Calu3 (cell line): Measurements from ENCODE around the gene FRAS1. TPM values are rescaled to one million over a fixed set of nuclear protein-coding genes. Genes with fewer than 3 reads are reported as not detected.

ENCODE experiments used
- BruUV-seq: library from RNA; stranded (reverse); fragments of 400-500 nt; replicated peaks from 2 replicates; lab custom pipeline; 2021; lab: Mats Ljungman, UMichigan
- CTCF ChIA-PET: fragments of 300-600 bp; sonication (Branson Sonifier 250); formaldehyde crosslinking; loops from one replicate; lab custom pipeline; 2022; ENCODE audit warnings: antibody characterized with exemption; lab: Charles Lee
- DNase-seq: peaks from one replicate; pipeline ENCODE4 v3.0.0; 2022
- H3K27ac Mint-ChIP-seq: one replicate; pipeline ENCODE4 v1.8.0; 2022; ENCODE audit warnings: mixed read lengths; ENCODE audit not compliant: unreplicated experiment
- H3K27me3 Mint-ChIP-seq: one replicate; pipeline ENCODE4 v1.8.0; 2022; ENCODE audit warnings: mixed read lengths; ENCODE audit not compliant: unreplicated experiment
- H3K36me3 Mint-ChIP-seq: one replicate; pipeline ENCODE4 v1.8.0; 2022; ENCODE audit warnings: mild to moderate bottlenecking, moderate library complexity, mixed read lengths; ENCODE audit not compliant: insufficient read depth, unreplicated experiment
- H3K4me1 Mint-ChIP-seq: one replicate; pipeline ENCODE4 v1.8.0; 2022; ENCODE audit warnings: mild to moderate bottlenecking, low read depth, mixed read lengths; ENCODE audit not compliant: unreplicated experiment
- H3K4me3 Mint-ChIP-seq: one replicate; pipeline ENCODE4 v1.8.0; 2022; ENCODE audit warnings: mild to moderate bottlenecking, low read depth, moderate library complexity, mixed read lengths; ENCODE audit not compliant: unreplicated experiment
- H3K9me3 Mint-ChIP-seq: one replicate; pipeline ENCODE4 v1.8.0; 2022; ENCODE audit warnings: low read depth, mixed read lengths; ENCODE audit not compliant: unreplicated experiment
- CTCF ChIP-seq: fragments of 200-600 bp; IDR thresholded peaks from one replicate; pipeline ENCODE4 v1.8.0; 2022; ENCODE audit warnings: antibody characterized with exemption; ENCODE audit not compliant: unreplicated experiment
- intact Hi-C: fragments of 100-400 bp; cut with micrococcal nuclease; formaldehyde crosslinking; loops from one replicate; pipeline ENCODE4 v1.10.0; 2022; ENCODE audit not compliant: unreplicated experiment
- total RNA-seq: library from RNA; stranded (reverse); gene quantifications from 2 replicates; pipeline ENCODE4 v1.2.3, GENCODE V29; 2022

The FRAS1 gene
- total RNA-seq, 1 experiment from 2014 or later: 29.4 TPM

GRCh38 chr4:78527103-78527502 is 470.0 kb downstream of the FRAS1 start:
- intact Hi-C loops: no loop called here
- no peak for TF ChIP-seq CTCF
- Mint-ChIP-seq H3K9me3 (no peaks in the 10 kb centered on the region), H3K27ac (no peak overlapping the region), H3K36me3 (peaks cover 9% of the 10 kb centered on the region), H3K27me3 (no peaks in the 10 kb centered on the region), H3K4me3 (no peak overlapping the region), H3K4me1 (peaks cover 27% of the 10 kb centered on the region)
- no TSS peak for BruUV-seq
- no peak for DNase-seq
- CTCF ChIA-PET: no interaction called here

- Mint-ChIP-seq H3K36me3 (peaks cover 10% of the 10 kb centered on the region), H3K4me3 (no peak overlapping the region), H3K4me1 (peaks cover 31% of the 10 kb centered on the region), H3K27me3 (no peaks in the 10 kb centered on the region), H3K27ac (no peak overlapping the region), H3K9me3 (no peaks in the 10 kb centered on the region)
- CTCF ChIA-PET: no interaction called here
- BruUV-seq: no TSS peak
- no peak for TF ChIP-seq CTCF
- intact Hi-C loops: no loop called here
- DNase-seq: no peak
Measured at GRCh38 chr4:78527555-78527954, 470.4 kb downstream of the FRAS1 start.

GRCh38 chr4:78528327-78528726 is 471.2 kb downstream of the FRAS1 start:
- Mint-ChIP-seq H3K4me1 (peaks cover 39% of the 10 kb centered on the region), H3K36me3 (peaks cover 12% of the 10 kb centered on the region), H3K9me3 (no peaks in the 10 kb centered on the region), H3K27me3 (no peaks in the 10 kb centered on the region), H3K27ac (no peak overlapping the region), H3K4me3 (no peak overlapping the region)
- intact Hi-C loops: no loop called here
- TF ChIP-seq CTCF: no peak
- no peak for DNase-seq
- CTCF ChIA-PET: no interaction called here
- BruUV-seq: no TSS peak

GRCh38 chr4:78529569-78530209 is 472.6 kb downstream of the FRAS1 start:
- no peak overlapping the region for H3K27ac Mint-ChIP-seq
- H3K27me3 Mint-ChIP-seq: no peaks in the 10 kb centered on the region
- H3K4me3 Mint-ChIP-seq: no peak overlapping the region
- intact Hi-C loops: loop anchor here (5.0 kb wide), 1 partner anchor 472 kb away; the partner anchor contains the start of gene FRAS1
- no peaks in the 10 kb centered on the region for H3K9me3 Mint-ChIP-seq
- BruUV-seq: no TSS peak
- peaks cover 16% of the 10 kb centered on the region for H3K36me3 Mint-ChIP-seq
- CTCF ChIA-PET: no interaction called here
- DNase-seq: no peak
- peaks cover 47% of the 10 kb centered on the region for H3K4me1 Mint-ChIP-seq
- TF ChIP-seq CTCF: no peak
